Neuronal stem cell (in vitro differentiated cells): ENCODE measurements around the gene KIF6.

Source experiments
- DNase-seq: peaks from one replicate; pipeline ENCODE4 v3.0.0-alpha.2; 2013; ENCODE audit warnings: low spot score
- H2AFZ ChIP-seq: one replicate; pipeline ENCODE4 v1.6.1; 2013; ENCODE audit warnings: mild to moderate bottlenecking, low read length, inconsistent platforms
- H2AK5ac ChIP-seq: 2 replicates; pipeline ENCODE4 v1.6.1; 2013; ENCODE audit warnings: low read depth, mild to moderate bottlenecking, inconsistent platforms, low read length, moderate library complexity, mixed read lengths
- H2BK120ac ChIP-seq: 2 replicates; pipeline ENCODE4 v1.6.1; 2013; ENCODE audit warnings: low read depth, mild to moderate bottlenecking, inconsistent platforms, low read length, moderate library complexity, mixed read lengths
- H2BK12ac ChIP-seq: one replicate; pipeline ENCODE4 v1.6.1; 2013; ENCODE audit warnings: low read length, inconsistent platforms
- H2BK15ac ChIP-seq: 2 replicates; pipeline ENCODE4 v1.6.1; 2013; ENCODE audit warnings: mild to moderate bottlenecking, low read length, inconsistent platforms, mixed read lengths
- H2BK5ac ChIP-seq: one replicate; pipeline ENCODE4 v1.6.1; 2013; ENCODE audit warnings: inconsistent platforms, mild to moderate bottlenecking, low read length, moderate library complexity
- H3K14ac ChIP-seq: one replicate; pipeline ENCODE4 v1.6.1; 2013; ENCODE audit warnings: low read length, inconsistent platforms
- H3K18ac ChIP-seq: 2 replicates; pipeline ENCODE4 v1.6.1; 2013; ENCODE audit warnings: low read length, inconsistent platforms
- H3K23ac ChIP-seq: 2 replicates; pipeline ENCODE4 v1.6.1; 2013; ENCODE audit warnings: low read depth, mild to moderate bottlenecking, mixed read lengths, low read length, inconsistent platforms; ENCODE audit not compliant: poor library complexity
- H3K27ac ChIP-seq: replicated peaks from 3 replicates; pipeline ENCODE4 v1.5.1; 2013; ENCODE audit warnings: low read length, inconsistent platforms
- H3K27me3 ChIP-seq, 3 experiments: 2 replicates each; pipeline ENCODE4 v1.6.1; 2013; ENCODE audit warnings: low read length in 3 of 3, mild to moderate bottlenecking in 2 of 3, inconsistent platforms in 1 of 3, low read depth in 1 of 3, mixed read lengths in 1 of 3, moderate library complexity in 1 of 3; ENCODE audit not compliant: control insufficient read depth in 3 of 3, insufficient read depth in 3 of 3
- H3K36me3 ChIP-seq, 2 donors: replicated peaks in 1 of 2; 2 replicates each; pipeline ENCODE4 v1.6.1; 2013; ENCODE audit warnings: low read length in 2 of 2; ENCODE audit not compliant: control insufficient read depth in 2 of 2, insufficient read depth in 2 of 2
- H3K4ac ChIP-seq: 2 replicates; pipeline ENCODE4 v1.6.1; 2013; ENCODE audit warnings: inconsistent platforms, mild to moderate bottlenecking, low read length, moderate library complexity
- H3K4me1 ChIP-seq, 2 donors: 1 replicate in 1 of 2; 2 replicates in 1 of 2; pipeline ENCODE4 v1.6.1; 2013; ENCODE audit warnings: low read length in 2 of 2, low read depth in 1 of 2; ENCODE audit not compliant: control insufficient read depth in 2 of 2, insufficient read depth in 1 of 2
- H3K4me2 ChIP-seq: one replicate; pipeline ENCODE4 v1.6.1; 2013; ENCODE audit warnings: mild to moderate bottlenecking, low read length, inconsistent platforms; ENCODE audit not compliant: insufficient read depth, poor library complexity, severe bottlenecking
- H3K4me3 ChIP-seq, 2 donors: 2 replicates each; pipeline ENCODE4 v1.5.1; 2013; ENCODE audit warnings: low read length in 2 of 2, mild to moderate bottlenecking in 2 of 2, inconsistent platforms in 1 of 2, moderate library complexity in 1 of 2
- H3K79me1 ChIP-seq: one replicate; pipeline ENCODE4 v1.6.1; 2013; ENCODE audit warnings: low read depth, mild to moderate bottlenecking, inconsistent platforms, low read length, moderate library complexity
- H3K9ac ChIP-seq: one replicate; pipeline ENCODE4 v1.6.1; 2013; ENCODE audit warnings: mild to moderate bottlenecking, low read depth, low read length, inconsistent platforms; ENCODE audit not compliant: poor library complexity
- H3K9me3 ChIP-seq, 2 donors: replicated peaks in 1 of 2; 2 replicates each; pipeline versions ENCODE3 to v1.6.1; 2013; ENCODE audit warnings: low read length in 2 of 2, mild to moderate bottlenecking in 2 of 2, inconsistent platforms in 1 of 2, low read depth in 1 of 2, mixed read lengths in 1 of 2, moderate library complexity in 1 of 2; ENCODE audit not compliant: control insufficient read depth in 2 of 2, insufficient read depth in 1 of 2
- H4K8ac ChIP-seq: one replicate; pipeline ENCODE4 v1.6.1; 2013; ENCODE audit warnings: low read depth, mild to moderate bottlenecking, inconsistent platforms, low read length, moderate library complexity
- H4K91ac ChIP-seq: one replicate; pipeline ENCODE4 v1.6.1; 2013; ENCODE audit warnings: low read length, low read depth, mild to moderate bottlenecking, inconsistent platforms; ENCODE audit not compliant: poor library complexity
- WGBS, 2 donors: extraction: QIAGEN DNeasy Blood & Tissue Kit; methylation state at CpG; one replicate each; pipeline ENCODE4 v1.1.7; 2013; ENCODE audit warnings: missing lambda C conversion rate in 2 of 2, mixed read lengths in 1 of 2; ENCODE audit not compliant: insufficient read length in 2 of 2, insufficient replicate concordance in 1 of 2; ENCODE audit errors: extremely low coverage in 2 of 2; 5-methylcytosine and 5-hydroxymethylcytosine counted together

KIF6 gene

DNA sequence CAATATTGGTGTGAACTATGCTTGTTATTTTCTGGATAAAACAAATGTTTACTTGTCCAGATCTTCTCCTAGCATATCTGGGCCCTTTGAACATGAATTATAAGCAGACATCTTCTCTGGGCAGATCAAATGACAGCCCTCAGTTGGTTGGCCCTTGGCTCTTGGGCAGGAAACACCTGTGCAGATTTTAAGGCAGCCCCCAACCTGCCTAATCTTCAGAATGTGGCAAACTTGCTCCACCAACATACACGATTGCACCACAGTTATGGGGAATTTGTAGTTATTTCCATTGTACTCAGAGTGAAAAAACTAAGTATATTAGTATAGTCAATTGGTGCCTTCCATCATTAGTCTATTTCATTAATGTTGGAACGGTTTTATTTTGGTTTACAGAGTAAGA is 307.8 kb downstream of the KIF6 start:
- no peaks in the 10 kb centered on the region for H3K9me3 ChIP-seq
- H3K14ac ChIP-seq: no peak overlapping the region
- H4K91ac ChIP-seq: no peak overlapping the region
- H3K36me3 ChIP-seq: no peaks in the 10 kb centered on the region
- H3K27me3 ChIP-seq: no peaks in the 10 kb centered on the region
- H3K23ac ChIP-seq: no peak overlapping the region
- no peak overlapping the region for H3K4me3 ChIP-seq
- no peak overlapping the region for H3K18ac ChIP-seq
- H2AFZ ChIP-seq: no peak overlapping the region
- no peak overlapping the region for H3K4ac ChIP-seq
- no peak overlapping the region for H2BK15ac ChIP-seq
- no peaks in the 10 kb centered on the region for H3K79me1 ChIP-seq
- no peak overlapping the region for H2BK12ac ChIP-seq
- no peak overlapping the region for H2BK120ac ChIP-seq
- H3K4me1 ChIP-seq: peaks cover 0 to 10% of the 10 kb centered on the region in 2 donors
- no CpG with 5 or more reads among the region's 2 CpGs for WGBS, 2 donors
- H2AK5ac ChIP-seq: no peak overlapping the region
- H2BK5ac ChIP-seq: no peak overlapping the region
- no peak overlapping the region for H3K27ac ChIP-seq
- DNase-seq: no peak
- H3K4me2 ChIP-seq: no peak overlapping the region
- no peak overlapping the region for H4K8ac ChIP-seq
- no peak overlapping the region for H3K9ac ChIP-seq

DNA sequence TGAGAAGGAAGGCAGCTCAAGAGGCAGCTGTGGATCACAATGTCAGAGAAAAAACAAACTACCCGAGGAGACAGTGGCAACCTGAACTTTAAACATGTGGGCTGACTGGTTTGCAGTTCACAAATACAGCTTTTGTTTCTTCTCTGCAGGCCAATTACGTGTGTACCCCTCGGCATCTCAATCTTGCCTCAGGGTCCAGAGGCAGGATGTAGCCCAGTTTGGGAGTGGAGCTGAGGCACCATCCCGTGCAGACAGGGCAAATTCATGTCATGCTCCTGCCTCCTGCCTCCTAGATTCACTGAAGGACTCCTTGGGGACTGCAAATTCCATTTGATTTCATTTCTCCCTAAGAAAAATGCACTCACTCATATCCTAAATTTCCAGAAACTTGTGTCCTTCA is 308.5 kb downstream of the KIF6 start:
- H3K4me2 ChIP-seq: no peak overlapping the region
- WGBS, 2 donors: no CpG with 5 or more reads among the region's 4 CpGs
- H3K9ac ChIP-seq: no peak overlapping the region
- no peak overlapping the region for H2BK12ac ChIP-seq
- H2BK5ac ChIP-seq: no peak overlapping the region
- H3K4me1 ChIP-seq: peaks cover 0 to 10% of the 10 kb centered on the region in 2 donors
- H2AK5ac ChIP-seq: no peak overlapping the region
- no peaks in the 10 kb centered on the region for H3K36me3 ChIP-seq
- no peaks in the 10 kb centered on the region for H3K79me1 ChIP-seq
- H3K27me3 ChIP-seq: no peaks in the 10 kb centered on the region
- H3K4ac ChIP-seq: no peak overlapping the region
- H2AFZ ChIP-seq: no peak overlapping the region
- H4K91ac ChIP-seq: no peak overlapping the region
- no peak overlapping the region for H4K8ac ChIP-seq
- no peak overlapping the region for H3K27ac ChIP-seq
- DNase-seq: no peak
- no peak overlapping the region for H3K14ac ChIP-seq
- H2BK15ac ChIP-seq: no peak overlapping the region
- H3K9me3 ChIP-seq: no peaks in the 10 kb centered on the region
- H3K18ac ChIP-seq: no peak overlapping the region
- no peak overlapping the region for H3K4me3 ChIP-seq
- no peak overlapping the region for H3K23ac ChIP-seq
- H2BK120ac ChIP-seq: no peak overlapping the region

DNA sequence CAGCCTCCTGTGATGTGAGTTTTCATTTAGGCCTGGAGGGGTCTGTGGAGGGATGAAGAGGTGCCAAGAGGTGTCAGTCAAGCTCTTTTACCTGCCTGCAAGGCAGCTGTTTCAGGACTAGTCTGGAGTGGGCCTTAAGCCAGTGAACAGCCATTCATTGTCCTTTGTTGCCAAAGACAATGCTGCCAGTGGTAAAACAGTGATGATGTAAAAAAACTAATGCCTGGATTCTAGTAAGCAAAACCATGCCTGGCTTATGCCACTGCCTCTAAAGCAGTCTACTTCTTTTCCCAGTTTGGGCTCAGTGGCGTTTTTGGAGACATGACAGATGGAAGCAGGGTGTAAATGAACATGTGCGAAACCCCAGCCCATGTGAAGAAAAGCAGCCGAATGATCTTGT is 309.2 kb downstream of the KIF6 start:
- Histone ChIP-seq H3K14ac (no peak overlapping the region), H2BK120ac (no peak overlapping the region), H3K4me1 (peaks cover 0 to 8% of the 10 kb centered on the region in 2 donors), H4K91ac (no peak overlapping the region), H3K36me3 (no peaks in the 10 kb centered on the region), H2AK5ac (no peak overlapping the region), H3K4me2 (no peak overlapping the region), H3K9me3 (no peaks in the 10 kb centered on the region), H3K18ac (no peak overlapping the region), H4K8ac (no peak overlapping the region), H2AFZ (no peak overlapping the region), H3K27me3 (no peaks in the 10 kb centered on the region), H2BK12ac (no peak overlapping the region), H3K27ac (no peak overlapping the region), H3K79me1 (no peaks in the 10 kb centered on the region), H3K4ac (no peak overlapping the region), H3K23ac (no peak overlapping the region), H2BK15ac (no peak overlapping the region), H3K4me3 (no peak overlapping the region), H3K9ac (no peak overlapping the region), H2BK5ac (no peak overlapping the region)
- WGBS, 2 donors: no CpG with 5 or more reads among the region's 3 CpGs
- DNase-seq: no peak

DNA sequence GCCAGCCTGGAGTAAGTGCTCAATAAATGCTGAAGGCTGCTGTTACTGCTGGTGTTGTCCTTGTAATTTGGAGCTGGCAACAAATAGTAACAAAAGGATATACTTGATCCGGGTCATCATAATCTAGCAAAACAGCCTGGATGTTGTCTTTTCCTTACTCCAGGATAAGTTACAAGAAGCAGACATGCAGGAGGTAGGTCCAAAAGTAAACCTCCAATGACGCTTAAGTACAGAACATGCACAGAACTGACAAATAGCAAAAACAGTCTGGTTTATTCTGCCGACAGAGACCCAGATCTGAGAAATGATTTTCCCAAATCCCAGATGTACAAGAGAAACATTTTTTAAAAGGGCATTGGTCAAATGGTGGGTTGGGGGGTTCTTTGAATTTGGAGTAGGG is 309.7 kb downstream of the KIF6 start:
- H3K9ac ChIP-seq: no peak overlapping the region
- H2BK12ac ChIP-seq: no peak overlapping the region
- H3K4me1 ChIP-seq: peaks cover 0 to 8% of the 10 kb centered on the region in 2 donors
- no peak overlapping the region for H3K18ac ChIP-seq
- H3K4me2 ChIP-seq: no peak overlapping the region
- no peak overlapping the region for H3K4me3 ChIP-seq
- no peak overlapping the region for H3K27ac ChIP-seq
- no peaks in the 10 kb centered on the region for H3K36me3 ChIP-seq
- no peak overlapping the region for H2BK5ac ChIP-seq
- no peaks in the 10 kb centered on the region for H3K9me3 ChIP-seq
- no peak overlapping the region for H2AK5ac ChIP-seq
- H2BK15ac ChIP-seq: no peak overlapping the region
- H4K91ac ChIP-seq: no peak overlapping the region
- H3K23ac ChIP-seq: no peak overlapping the region
- H4K8ac ChIP-seq: no peak overlapping the region
- no peak overlapping the region for H2AFZ ChIP-seq
- no peaks in the 10 kb centered on the region for H3K79me1 ChIP-seq
- no peak overlapping the region for H3K4ac ChIP-seq
- no peak overlapping the region for H2BK120ac ChIP-seq
- no peaks in the 10 kb centered on the region for H3K27me3 ChIP-seq
- no peak for DNase-seq
- H3K14ac ChIP-seq: no peak overlapping the region
- WGBS, 2 donors: no CpG with 5 or more reads among the region's 3 CpGs
